ENCODE measurements around the gene SPATA18. TPM values are rescaled to one million over a fixed set of nuclear protein-coding genes. Genes with fewer than 3 reads are reported as not detected.
A peak's percentile ranks its signal among the peaks of the same experiment; 100 is the strongest.

SPATA18 gene
- total RNA-seq, 1 experiment from 2014 or later: 0.47 TPM

DNA sequence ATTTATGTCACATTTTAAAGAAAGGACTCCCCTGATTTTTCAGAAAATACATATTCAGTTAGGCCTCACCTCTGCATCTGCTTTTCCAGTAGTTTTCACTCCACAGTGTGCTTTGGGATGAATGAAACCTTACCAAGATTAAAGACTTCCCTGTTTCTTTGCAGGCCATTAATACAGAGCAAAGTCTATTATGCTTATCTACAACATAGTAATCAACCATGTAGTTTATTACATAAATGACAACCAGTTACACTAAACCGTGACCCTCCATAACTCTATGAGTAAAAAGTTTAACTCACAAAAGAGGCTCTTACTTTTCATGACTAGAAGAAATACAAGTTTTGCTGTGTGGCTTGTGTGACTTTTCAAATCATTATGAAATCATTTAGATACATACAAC is 33.3 kb upstream of the SPATA18 start:
- H3K27me3 ChIP-seq (ENCODE audit: insufficient read depth, low read length): no peaks in the 10 kb centered on the region
- no peak overlapping the region for H2AFZ ChIP-seq (ENCODE audit: low read depth, low read length, poor library complexity, severe bottlenecking)
- ATAC-seq: no peak
- no peaks in the 10 kb centered on the region for H3K9me2 ChIP-seq (ENCODE audit: insufficient read depth)
- no peaks in the 10 kb centered on the region for H3K9me3 ChIP-seq (ENCODE audit: control insufficient read depth in 1 of 2, insufficient read depth in 1 of 2, low read depth in 1 of 2, low read length in 2 of 2)
- intact Hi-C loops (cut with micrococcal nuclease): no loop called here
- TF ChIP-seq YY1 (IDR thresholded peaks at IDR 0.05; ENCODE audit: extremely low read depth, insufficient replicate concordance, low read depth, low read length): no peak
- no peak for TF ChIP-seq EZH2 (IDR thresholded peaks at IDR 0.05)
- no peak for TF ChIP-seq ZNF274 (IDR thresholded peaks at IDR 0.05; ENCODE audit: low read depth, low read length)
- no peak for TF ChIP-seq CBX3 (IDR thresholded peaks at IDR 0.05; ENCODE audit: low read depth)
- TF ChIP-seq, protein P1, sequence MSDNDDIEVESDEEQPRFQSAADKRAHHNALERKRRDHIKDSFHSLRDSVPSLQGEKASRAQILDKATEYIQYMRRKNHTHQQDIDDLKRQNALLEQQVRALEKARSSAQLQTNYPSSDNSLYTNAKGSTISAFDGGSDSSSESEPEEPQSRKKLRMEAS (IDR thresholded peaks at IDR 0.05): no peak
- no peak for TF ChIP-seq ATF3 (IDR thresholded peaks at IDR 0.05)
- TF ChIP-seq ELF1 (IDR thresholded peaks at IDR 0.05; ENCODE audit: borderline replicate concordance, low read depth): no peak
- BruUV-seq (replicated peaks): no TSS peak
- H3K4me1 ChIP-seq (ENCODE audit: control insufficient read depth in 1 of 2, insufficient read depth in 2 of 2, low read length in 2 of 2): peaks cover 7 to 12% of the 10 kb centered on the region in 2 experiments
- no peaks in the 10 kb centered on the region for H3K36me3 ChIP-seq (ENCODE audit: control insufficient read depth in 1 of 2, insufficient read depth in 2 of 2, low read length in 2 of 2)
- no peaks in the 10 kb centered on the region for H4K20me1 ChIP-seq (ENCODE audit: insufficient read depth)
- ChIA-PET CTCF (no interaction called here), RAD21 (ENCODE audit: low non-redundant PET in 1 of 2, low total read pairs in 2 of 2, uncharacterized antibody in 2 of 2, unreplicated experiment in 2 of 2) (no interaction called here), POLR2A (no interaction called here)
- no peak overlapping the region for H3K4me3 ChIP-seq (replicated peaks in 1 of 2; ENCODE audit: low read depth in 1 of 2, low read length in 2 of 2)
- no peak overlapping the region for H3K4me2 ChIP-seq (ENCODE audit: low read length)
- H3K9ac ChIP-seq (ENCODE audit: low read length): no peak overlapping the region
- no peaks in the 10 kb centered on the region for H3K79me2 ChIP-seq (ENCODE audit: insufficient read depth, low read length)
- no peak overlapping the region for H3K27ac ChIP-seq (ENCODE audit: low read depth, low read length)
- no peak for DNase-seq (ENCODE audit: low read depth, low spot score)

GRCh38 chr4:52019936-52020657 is 31.0 kb upstream of the SPATA18 start, which contains the start of gene LRRC66:
Gene LRRC66 (minus strand): TSS chr4:52020363. CDS start chr4:52017613, 2,750 bp downstream.
- DNase-seq (ENCODE audit: low read depth, low spot score) (peak; percentile 49), ATAC-seq (peak; percentile 89)
- Histone ChIP-seq H3K9me2 (ENCODE audit: insufficient read depth) (no peaks in the 10 kb centered on the region), H3K36me3 (ENCODE audit: control insufficient read depth in 1 of 2, insufficient read depth in 2 of 2, low read length in 2 of 2) (peaks cover 0 to 5% of the 10 kb centered on the region in 2 experiments; a peak in 2 of 4 replicates), H3K4me2 (ENCODE audit: low read length) (peak within 1 kb of the TSS; percentile 17), H3K9me3 (ENCODE audit: control insufficient read depth in 1 of 2, insufficient read depth in 1 of 2, low read depth in 1 of 2, low read length in 2 of 2) (no peaks in the 10 kb centered on the region), H3K27ac (ENCODE audit: low read depth, low read length) (no peak within 1 kb of the TSS), H3K27me3 (ENCODE audit: insufficient read depth, low read length) (no peaks in the 10 kb centered on the region), H4K20me1 (ENCODE audit: insufficient read depth) (no peaks in the 10 kb centered on the region), H3K4me1 (ENCODE audit: control insufficient read depth in 1 of 2, insufficient read depth in 2 of 2, low read length in 2 of 2) (peaks cover 7 to 12% of the 10 kb centered on the region in 2 experiments), H3K9ac (ENCODE audit: low read length) (no peak within 1 kb of the TSS), H2AFZ (ENCODE audit: low read depth, low read length, poor library complexity, severe bottlenecking) (no peak within 1 kb of the TSS), H3K4me3 (replicated peaks in 1 of 2; ENCODE audit: low read depth in 1 of 2, low read length in 2 of 2) (no peak within 1 kb of the TSS), H3K79me2 (ENCODE audit: insufficient read depth, low read length) (no peaks in the 10 kb centered on the region)
- CTCF ChIA-PET: no interaction called here
- POLR2A ChIA-PET: no interaction called here
- BruUV-seq (replicated peaks): no TSS peak
- intact Hi-C loops (cut with micrococcal nuclease): no loop called here
- TF ChIP-seq SIN3A (IDR thresholded peaks at IDR 0.05; ENCODE audit: low read depth) (no peak), TCF7L2 (IDR thresholded peaks at IDR 0.05; ENCODE audit: borderline replicate concordance, extremely low read depth, insufficient read depth, insufficient read length) (peak; percentile 80), YY1 (IDR thresholded peaks at IDR 0.05; ENCODE audit: extremely low read depth, insufficient replicate concordance, low read depth, low read length) (peak; percentile 34), POLR2A (IDR thresholded peaks at IDR 0.05; ENCODE audit: borderline replicate concordance, extremely low read depth, insufficient read depth, insufficient read length) (no peak), ZFX (IDR thresholded peaks at IDR 0.05) (no peak), FOSL1 (IDR thresholded peaks at IDR 0.05; ENCODE audit: low read depth) (0 out of 2 replicates have a peak, but pooled peaks have one; percentile 9)
- TF ChIP-seq, protein P1 (IDR thresholded peaks at IDR 0.05): no peak
- RAD21 ChIA-PET (ENCODE audit: low non-redundant PET in 1 of 2, low total read pairs in 2 of 2, uncharacterized antibody in 2 of 2, unreplicated experiment in 2 of 2): no interaction called here
